DMS53 treated with DMSO at 0.1 percent for 48 hours (cell line): ENCODE data around the gene GRWD1.

ENCODE experiments used
- DNase-seq: peaks from one replicate; lab custom pipeline; 2025; ENCODE audit not compliant: unreplicated experiment; lab: John Stamatoyannopoulos, UW

GRWD1 gene

GRCh38 chr19:48445606-48446481 lies at the start of gene GRWD1:
GRWD1 (plus strand) TSS chr19:48445983; CDS start chr19:48446006, 23 bp downstream.
- peak; percentile 94 for DNase-seq

DNA sequence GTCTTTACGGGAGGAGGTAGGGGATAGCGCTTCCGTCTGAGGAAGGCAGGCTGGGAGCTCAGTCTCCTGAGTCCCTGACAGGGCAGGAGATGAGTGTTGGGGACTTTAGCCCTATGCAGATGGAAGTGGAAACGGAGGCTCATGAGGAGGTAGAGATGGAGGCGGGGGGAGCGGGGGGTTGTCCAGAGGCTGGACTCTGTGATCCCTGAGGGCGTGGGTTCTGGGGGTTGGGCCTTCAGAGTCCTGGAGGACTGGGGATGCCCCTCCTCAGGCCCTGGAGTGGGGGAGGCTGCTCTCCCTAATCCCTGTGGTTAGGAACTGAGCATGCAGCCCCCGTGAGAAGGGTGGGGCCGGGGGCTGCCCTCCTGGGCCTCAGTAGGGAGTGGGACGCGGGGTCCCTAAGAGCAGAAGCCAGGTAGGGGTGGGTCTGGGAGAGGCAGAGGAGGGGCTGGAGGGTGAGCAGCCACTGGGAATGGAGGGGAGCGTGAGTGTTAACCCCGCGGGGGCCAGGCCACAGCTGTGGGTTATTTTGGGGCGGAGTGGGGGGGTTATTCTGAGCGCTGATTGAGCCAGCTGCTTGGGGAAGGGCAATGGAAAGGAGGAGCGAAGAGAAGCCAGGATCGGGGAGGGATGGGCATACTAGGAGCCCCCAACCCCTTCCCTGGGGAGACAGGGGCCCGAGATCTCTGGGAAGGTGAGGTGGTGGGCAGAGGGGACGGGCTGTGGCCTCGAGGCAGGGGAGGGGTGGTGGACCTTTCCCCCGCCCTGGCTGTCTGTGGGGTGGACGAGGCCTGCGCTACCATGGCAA lies 49.6 kb upstream of the GRWD1 start:
- DNase-seq = no peak

DNA sequence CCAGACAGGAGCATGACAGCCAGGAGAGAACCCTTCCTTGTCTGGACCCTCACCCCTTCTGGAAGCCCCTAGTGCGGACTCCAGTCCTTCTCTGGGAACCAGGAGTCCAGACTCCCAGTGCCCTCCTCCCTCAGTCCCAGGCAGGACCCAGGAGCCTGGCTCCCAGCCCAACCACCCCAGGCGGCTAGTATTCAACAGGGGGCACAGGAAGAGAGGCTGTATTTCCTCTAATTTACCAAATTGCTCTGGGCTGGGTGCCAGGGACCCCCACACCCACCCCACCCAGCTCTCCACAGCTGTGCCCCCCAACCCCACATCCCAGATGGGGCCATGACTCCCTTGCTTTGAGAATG lies 49.0 kb upstream of the GRWD1 start:
- no peak for DNase-seq

- DNase-seq = no peak
These were observed 48.3 kb upstream of the GRWD1 start for GRCh38 chr19:48397263-48398101.

GRCh38 chr19:48398102-48398374 lies 47.7 kb upstream of the GRWD1 start:
- DNase-seq = peak; percentile 13

- DNase-seq = peak; percentile 68
These were observed 47.2 kb upstream of the GRWD1 start for GRCh38 chr19:48398375-48399235.

DNA sequence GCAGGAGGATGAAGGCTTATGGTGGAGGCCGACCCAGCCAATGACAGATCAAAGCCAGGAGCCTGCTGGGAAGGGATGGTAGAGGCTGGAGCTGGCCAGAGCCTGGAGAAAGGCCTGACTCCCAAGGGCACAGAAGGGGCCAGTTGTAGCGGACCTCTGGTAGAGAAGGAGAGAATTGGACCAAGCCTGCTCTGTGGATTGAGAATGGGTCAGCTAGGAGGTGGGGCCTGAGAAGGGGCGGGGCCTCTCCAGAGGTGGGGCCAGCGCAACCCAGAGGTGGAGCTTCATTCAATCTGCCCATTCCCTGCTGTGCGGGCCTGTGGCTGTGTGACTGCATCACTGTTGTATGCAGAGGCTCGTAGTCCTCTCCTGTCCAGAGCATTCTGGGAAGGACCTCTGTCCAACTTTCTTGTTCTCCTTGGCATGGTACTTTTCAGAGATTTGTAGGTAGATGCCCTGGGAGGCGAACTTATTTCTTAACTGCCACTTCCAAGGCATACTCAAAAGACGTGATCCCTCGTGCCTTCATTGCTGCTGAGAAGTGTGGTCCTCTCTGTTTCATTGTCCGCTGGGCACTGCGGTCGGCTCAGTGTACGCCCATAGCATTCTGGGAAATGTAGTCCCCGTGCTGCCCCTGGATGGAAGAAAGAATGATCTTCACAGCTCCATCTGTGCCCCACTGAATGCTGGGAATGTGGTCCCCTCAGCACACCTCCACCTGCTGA lies 45.6 kb upstream of the GRWD1 start:
- peak; percentile 93 for DNase-seq

GRCh38 chr19:48401287-48401686 lies 44.5 kb upstream of the GRWD1 start:
- DNase-seq = no peak

- DNase-seq = peak; percentile 79
These were observed 42.2 kb upstream of the GRWD1 start for GRCh38 chr19:48403606-48404005.

- no peak for DNase-seq
These were observed 40.6 kb upstream of the GRWD1 start for GRCh38 chr19:48405010-48405659.

GRCh38 chr19:48405850-48406249 lies 39.9 kb upstream of the GRWD1 start:
- DNase-seq = no peak

DNA sequence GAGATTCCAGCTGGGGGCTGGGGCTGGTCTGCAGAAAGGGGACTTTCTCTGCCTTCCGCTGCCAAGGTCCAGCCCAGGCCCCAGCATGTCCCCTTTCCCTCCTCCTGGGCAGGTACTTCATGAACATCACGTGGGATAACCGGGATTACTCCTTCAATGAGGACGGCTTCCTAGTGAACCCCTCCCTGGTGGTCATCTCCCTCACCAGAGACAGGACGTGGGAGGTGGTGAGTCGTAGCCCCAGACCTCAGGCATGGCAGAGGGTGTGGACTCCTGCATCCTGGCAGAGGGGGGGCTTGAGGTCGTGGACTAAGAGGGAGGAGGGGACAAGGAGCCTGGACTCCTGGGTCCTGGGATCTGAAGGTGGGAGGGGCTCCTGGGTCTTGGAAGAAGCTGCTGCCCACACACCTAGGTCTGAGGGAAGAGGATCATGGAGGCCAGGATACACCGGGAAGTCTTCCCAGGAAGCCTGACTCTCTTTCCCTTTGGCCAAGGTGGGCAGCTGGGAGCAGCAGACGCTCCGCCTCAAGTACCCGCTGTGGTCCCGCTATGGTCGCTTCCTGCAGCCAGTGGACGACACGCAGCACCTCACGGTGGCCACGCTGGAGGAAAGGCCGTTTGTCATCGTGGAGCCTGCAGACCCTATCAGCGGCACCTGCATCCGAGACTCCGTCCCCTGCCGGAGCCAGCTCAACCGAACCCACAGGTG lies 31.8 kb upstream of the GRWD1 start:
- DNase-seq = peak; percentile 18

DNA sequence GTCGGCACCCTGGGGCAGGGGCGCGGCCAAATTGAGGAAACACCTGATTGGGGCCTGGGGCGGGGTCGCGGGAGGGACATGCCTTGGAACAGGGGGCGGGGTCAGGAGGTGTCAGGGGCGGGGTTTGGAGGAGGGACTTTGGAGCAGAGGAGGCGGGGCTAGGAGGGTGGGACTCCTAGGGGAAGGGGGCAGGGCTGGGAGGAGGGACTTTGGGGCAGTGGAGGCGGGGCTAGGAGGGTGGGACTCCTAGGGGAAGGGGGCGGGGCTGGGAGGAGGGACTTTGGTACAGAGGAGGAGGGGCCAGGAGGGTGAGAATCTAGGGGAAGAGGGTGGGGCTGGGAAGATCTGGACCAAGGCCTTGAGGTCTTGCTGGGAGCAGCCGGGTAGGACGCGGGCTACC lies 30.4 kb upstream of the GRWD1 start:
- DNase-seq = no peak

DNA sequence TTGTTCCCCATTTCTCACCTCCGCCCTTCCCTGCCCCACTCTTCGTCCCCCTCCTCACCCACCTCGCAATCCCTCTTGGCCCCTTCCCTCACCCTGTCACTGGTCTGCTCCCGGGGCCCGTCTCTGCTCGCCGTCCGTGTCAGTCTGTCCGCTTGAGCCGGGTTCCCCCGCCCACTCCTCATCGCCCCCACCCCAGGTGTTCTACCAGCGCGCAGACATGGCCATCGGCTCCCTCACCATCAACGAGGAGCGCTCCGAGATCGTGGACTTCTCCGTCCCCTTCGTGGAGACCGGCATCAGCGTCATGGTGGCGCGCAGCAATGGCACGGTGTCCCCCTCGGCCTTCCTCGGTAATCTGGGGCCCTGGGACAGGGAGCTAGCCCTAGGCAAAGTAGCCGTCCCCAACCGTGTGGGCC lies 30.0 kb upstream of the GRWD1 start:
- no peak for DNase-seq

DNA sequence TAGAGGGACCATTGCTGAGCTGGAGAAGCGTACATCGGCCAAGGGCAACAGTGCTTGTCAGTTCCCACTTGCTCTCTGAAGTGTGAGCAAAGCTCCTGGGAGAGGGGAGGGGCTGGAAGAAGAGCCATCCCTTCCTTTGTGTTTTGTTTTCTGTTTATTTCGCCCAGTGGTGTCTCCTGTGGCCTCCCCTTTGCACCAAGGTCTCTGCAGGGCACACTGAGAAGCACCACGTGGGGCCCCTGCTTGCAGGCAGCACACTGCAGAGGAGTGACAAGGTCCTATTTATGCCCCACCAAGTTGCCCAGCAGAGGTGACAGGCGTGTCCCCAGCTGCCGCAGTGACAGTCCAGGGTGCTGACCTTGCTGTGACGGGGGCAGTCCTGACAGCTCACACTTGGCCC lies 28.4 kb upstream of the GRWD1 start:
- DNase-seq = no peak

DNA sequence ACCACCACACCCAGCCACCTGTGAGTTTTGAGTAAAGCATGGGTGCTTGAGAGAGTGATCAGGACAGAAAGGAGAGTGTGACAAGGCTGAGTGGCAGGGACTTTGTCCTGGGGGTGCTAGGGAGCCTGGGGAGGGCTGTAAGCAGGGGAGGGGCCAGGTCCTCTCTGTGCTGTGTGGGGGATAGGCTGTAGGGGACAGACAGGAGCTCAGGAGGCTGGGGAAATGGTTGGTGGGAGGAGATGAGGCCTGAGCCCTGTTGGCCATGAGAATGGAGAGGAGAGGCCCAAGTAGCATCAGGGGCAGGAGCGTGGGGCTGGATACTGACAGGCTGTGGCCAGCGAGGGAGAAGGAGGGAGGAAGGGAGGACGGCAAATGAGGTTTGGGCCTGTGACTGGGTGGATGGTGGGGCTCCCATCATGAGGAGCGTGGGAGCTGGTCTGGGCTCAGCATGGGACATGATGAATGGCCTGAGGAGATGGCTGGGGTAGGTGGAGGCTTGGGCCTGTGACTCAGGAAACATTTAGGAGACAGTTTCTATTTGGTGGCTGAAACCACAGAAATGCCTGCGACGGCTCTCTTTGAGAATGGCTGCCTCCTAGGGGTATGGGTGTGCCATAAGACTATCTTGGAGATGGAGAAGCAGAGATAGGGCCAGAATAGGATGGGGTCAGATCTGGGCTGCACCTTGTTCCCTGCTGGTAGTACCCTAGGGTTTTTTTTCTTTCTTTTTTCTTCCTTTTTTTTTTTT lies 27.3 kb upstream of the GRWD1 start:
- no peak for DNase-seq

GRCh38 chr19:48419158-48419920 lies 26.4 kb upstream of the GRWD1 start:
- no peak for DNase-seq
